Liver (tissue), 9 donors: ENCODE measurements around the gene KRT71. TPM values are rescaled to one million over a fixed set of nuclear protein-coding genes. Genes with fewer than 3 reads are reported as not detected.

ENCODE experiments used
- DNase-seq: peaks from one replicate; pipeline ENCODE4 v3.0.0-alpha.2; 2017; ENCODE audit warnings: low spot score
- H3K27ac ChIP-seq, 2 donors: one replicate each; pipeline ENCODE4 v1.7.0; 2013; ENCODE audit warnings: inconsistent platforms in 2 of 2, low read length in 2 of 2, control low read depth in 1 of 2, low read depth in 1 of 2, mild to moderate bottlenecking in 1 of 2
- H3K27me3 ChIP-seq, 4 donors: one replicate each; pipeline versions ENCODE4 v1.6.1 to v1.7.0; 2013; ENCODE audit warnings: low read length in 3 of 4, inconsistent platforms in 1 of 4, mild to moderate bottlenecking in 1 of 4, moderate library complexity in 1 of 4; ENCODE audit not compliant: control insufficient read depth in 4 of 4, insufficient read depth in 4 of 4
- H3K36me3 ChIP-seq, 4 donors: one replicate each; pipeline versions ENCODE4 v1.6.1 to v1.7.0; 2013; ENCODE audit warnings: low read length in 3 of 4, mild to moderate bottlenecking in 3 of 4, low read depth in 1 of 4, moderate library complexity in 1 of 4; ENCODE audit not compliant: control insufficient read depth in 4 of 4, insufficient read depth in 3 of 4
- H3K4me1 ChIP-seq, 4 donors: one replicate each; pipeline versions ENCODE4 v1.6.1 to v1.7.0; 2013; ENCODE audit warnings: low read length in 3 of 4, mild to moderate bottlenecking in 3 of 4, moderate library complexity in 1 of 4; ENCODE audit not compliant: control insufficient read depth in 4 of 4, insufficient read depth in 4 of 4
- H3K4me3 ChIP-seq, 3 donors: one replicate each; pipeline versions ENCODE4 v1.6.1 to v1.7.0; 2013; ENCODE audit warnings: low read length in 3 of 3, control low read depth in 1 of 3, low read depth in 1 of 3, mild to moderate bottlenecking in 1 of 3
- H3K9ac ChIP-seq, 2 donors: one replicate each; pipeline ENCODE4 v1.7.0; 2013; ENCODE audit warnings: low read length in 2 of 2, mild to moderate bottlenecking in 2 of 2, moderate library complexity in 2 of 2, control low read depth in 1 of 2, low read depth in 1 of 2
- H3K9me3 ChIP-seq, 4 donors: one replicate each; pipeline versions ENCODE4 v1.6.1 to v1.7.0; 2013; ENCODE audit warnings: low read length in 3 of 4; ENCODE audit not compliant: control insufficient read depth in 4 of 4
- FOXA1 ChIP-seq: IDR thresholded peaks from 2 replicates; pipeline ENCODE4 v1.6.1; 2016; ENCODE audit warnings: antibody characterized with exemption
- FOXA2 ChIP-seq: IDR thresholded peaks from 2 replicates; pipeline ENCODE4 v1.6.1; 2016; ENCODE audit warnings: antibody characterized with exemption
- GABPA ChIP-seq, 2 donors: IDR thresholded peaks in 1 of 2; conservative IDR thresholded peaks in 1 of 2; 2 replicates each; pipeline ENCODE4 v1.6.1; 2016; ENCODE audit warnings: antibody characterized with exemption in 2 of 2, mild to moderate bottlenecking in 1 of 2, moderate library complexity in 1 of 2
- HNF4A ChIP-seq, 2 donors: conservative IDR thresholded peaks; 2 replicates each; pipeline ENCODE4 v1.6.1; 2016; ENCODE audit warnings: antibody characterized with exemption in 2 of 2, mild to moderate bottlenecking in 2 of 2
- HNF4G ChIP-seq: IDR thresholded peaks from 2 replicates; pipeline ENCODE4 v1.6.1; 2016; ENCODE audit warnings: antibody characterized with exemption
- JUND ChIP-seq, 2 donors: IDR thresholded peaks; 2 replicates each; pipeline ENCODE4 v1.6.1; 2016; ENCODE audit warnings: antibody characterized with exemption in 2 of 2
- NR2F2 ChIP-seq: IDR thresholded peaks from 2 replicates; pipeline ENCODE4 v1.6.1; 2016; ENCODE audit warnings: antibody characterized with exemption
- RAD21 ChIP-seq, 2 donors: IDR thresholded peaks; 2 replicates each; pipeline ENCODE4 v1.6.1; 2016; ENCODE audit warnings: antibody characterized with exemption in 2 of 2, mild to moderate bottlenecking in 2 of 2
- RXRA ChIP-seq, 2 donors: IDR thresholded peaks; 2 replicates each; pipeline ENCODE4 v1.6.1; 2017 to 2018; ENCODE audit warnings: antibody characterized with exemption in 2 of 2, mild to moderate bottlenecking in 1 of 2
- SP1 ChIP-seq: IDR thresholded peaks from 2 replicates; pipeline ENCODE4 v1.6.1; 2018; ENCODE audit warnings: antibody characterized with exemption, mild to moderate bottlenecking
- TAF1 ChIP-seq: conservative IDR thresholded peaks from 2 replicates; pipeline ENCODE4 v1.6.1; 2016; ENCODE audit warnings: antibody characterized with exemption, mild to moderate bottlenecking
- YY1 ChIP-seq: IDR thresholded peaks from 2 replicates; pipeline ENCODE4 v1.6.1; 2016; ENCODE audit warnings: antibody characterized with exemption, mild to moderate bottlenecking
- WGBS: extraction: QIAGEN DNeasy Blood & Tissue Kit; methylation state at CpG from one replicate; pipeline ENCODE4 v1.1.7; 2013; 5-methylcytosine and 5-hydroxymethylcytosine counted together
- polyA plus RNA-seq, 2 donors: library from polyadenylated mRNA; stranded (reverse) in 1 of 2; unstranded in 1 of 2; fragments of 200-250 nt in 1 of 2; fragments of >200 nt in 1 of 2; fragmentation: Nextera tagmentation in 1 of 2; extraction: Ambion mirVana in 1 of 2; gene quantifications; one replicate each; pipeline versions ENCODE4 v1.2.1 to v1.2.3, GENCODE V29; 2013 to 2015
- total RNA-seq, 2 donors: library from RNA; depleted of rRNA; stranded (reverse); fragments of >200 nt; gene quantifications; one replicate each; pipeline ENCODE4 v1.2.3, GENCODE V29; 2014
- TF ChIP-seq, protein P1 (sequence below): IDR thresholded peaks from 2 replicates; pipeline ENCODE4 v1.6.1; 2016; ENCODE audit warnings: antibody characterized with exemption
- TF ChIP-seq, protein P2 (sequence below): IDR thresholded peaks from 2 replicates; pipeline ENCODE4 v1.6.1; 2016; ENCODE audit warnings: antibody characterized with exemption
- TF ChIP-seq, protein P3 (sequence below): IDR thresholded peaks from 2 replicates; pipeline ENCODE4 v1.6.1; 2016; ENCODE audit warnings: antibody characterized with exemption
- TF ChIP-seq, protein P4 (sequence below): fragments of 150-350 bp; IDR thresholded peaks from 2 replicates; pipeline ENCODE4 v1.5.1; 2017; ENCODE audit warnings: improper control_type of control experiment, low read depth, low read length; ENCODE audit not compliant: missing input control
- donor health status: healthy.
- donor health status: healthy.
- donor health status: healthy.
- donor health status: healthy.
- donor health status: healthy.

Gene KRT71
- total and polyA plus RNA-seq, 4 donors = not detected

- no peak within 1 kb of the TSS for H3K4me3 ChIP-seq
- H3K9me3 ChIP-seq = no peaks in the 10 kb centered on the region
- no peak within 1 kb of the TSS for H3K27ac ChIP-seq
- no peaks in the 10 kb centered on the region for H3K36me3 ChIP-seq
- 26% methylated on average over 48 of the region's 48 CpGs for WGBS
- DNase-seq = peak; percentile 30
- peaks cover 0 to 7% (median 3%) of the 10 kb centered on the region in 4 donors for H3K27me3 ChIP-seq
- H3K4me1 ChIP-seq = no peaks in the 10 kb centered on the region
- TF ChIP-seq GABPA (IDR thresholded peaks at IDR 0.05 in 1 of 2, conservative IDR thresholded peaks at IDR 0.05 in 1 of 2) = no peak
- TF ChIP-seq FOXA2 = no peak
- TF ChIP-seq RXRA (IDR thresholded peaks at IDR 0.05) = no peak
- TF ChIP-seq, protein P1, sequence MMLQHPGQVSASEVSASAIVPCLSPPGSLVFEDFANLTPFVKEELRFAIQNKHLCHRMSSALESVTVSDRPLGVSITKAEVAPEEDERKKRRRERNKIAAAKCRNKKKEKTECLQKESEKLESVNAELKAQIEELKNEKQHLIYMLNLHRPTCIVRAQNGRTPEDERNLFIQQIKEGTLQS = no peak
- TF ChIP-seq, protein P2, sequence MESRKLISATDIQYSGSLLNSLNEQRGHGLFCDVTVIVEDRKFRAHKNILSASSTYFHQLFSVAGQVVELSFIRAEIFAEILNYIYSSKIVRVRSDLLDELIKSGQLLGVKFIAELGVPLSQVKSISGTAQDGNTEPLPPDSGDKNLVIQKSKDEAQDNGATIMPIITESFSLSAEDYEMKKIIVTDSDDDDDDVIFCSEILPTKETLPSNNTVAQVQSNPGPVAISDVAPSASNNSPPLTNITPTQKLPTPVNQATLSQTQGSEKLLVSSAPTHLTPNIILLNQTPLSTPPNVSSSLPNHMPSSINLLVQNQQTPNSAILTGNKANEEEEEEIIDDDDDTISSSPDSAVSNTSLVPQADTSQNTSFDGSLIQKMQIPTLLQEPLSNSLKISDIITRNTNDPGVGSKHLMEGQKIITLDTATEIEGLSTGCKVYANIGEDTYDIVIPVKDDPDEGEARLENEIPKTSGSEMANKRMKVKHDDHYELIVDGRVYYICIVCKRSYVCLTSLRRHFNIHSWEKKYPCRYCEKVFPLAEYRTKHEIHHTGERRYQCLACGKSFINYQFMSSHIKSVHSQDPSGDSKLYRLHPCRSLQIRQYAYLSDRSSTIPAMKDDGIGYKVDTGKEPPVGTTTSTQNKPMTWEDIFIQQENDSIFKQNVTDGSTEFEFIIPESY = no peak
- no peak for TF ChIP-seq SP1
- TF ChIP-seq, protein P3, sequence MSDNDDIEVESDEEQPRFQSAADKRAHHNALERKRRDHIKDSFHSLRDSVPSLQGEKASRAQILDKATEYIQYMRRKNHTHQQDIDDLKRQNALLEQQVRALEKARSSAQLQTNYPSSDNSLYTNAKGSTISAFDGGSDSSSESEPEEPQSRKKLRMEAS = no peak
- no peak for TF ChIP-seq HNF4G
- TF ChIP-seq, protein P4, sequence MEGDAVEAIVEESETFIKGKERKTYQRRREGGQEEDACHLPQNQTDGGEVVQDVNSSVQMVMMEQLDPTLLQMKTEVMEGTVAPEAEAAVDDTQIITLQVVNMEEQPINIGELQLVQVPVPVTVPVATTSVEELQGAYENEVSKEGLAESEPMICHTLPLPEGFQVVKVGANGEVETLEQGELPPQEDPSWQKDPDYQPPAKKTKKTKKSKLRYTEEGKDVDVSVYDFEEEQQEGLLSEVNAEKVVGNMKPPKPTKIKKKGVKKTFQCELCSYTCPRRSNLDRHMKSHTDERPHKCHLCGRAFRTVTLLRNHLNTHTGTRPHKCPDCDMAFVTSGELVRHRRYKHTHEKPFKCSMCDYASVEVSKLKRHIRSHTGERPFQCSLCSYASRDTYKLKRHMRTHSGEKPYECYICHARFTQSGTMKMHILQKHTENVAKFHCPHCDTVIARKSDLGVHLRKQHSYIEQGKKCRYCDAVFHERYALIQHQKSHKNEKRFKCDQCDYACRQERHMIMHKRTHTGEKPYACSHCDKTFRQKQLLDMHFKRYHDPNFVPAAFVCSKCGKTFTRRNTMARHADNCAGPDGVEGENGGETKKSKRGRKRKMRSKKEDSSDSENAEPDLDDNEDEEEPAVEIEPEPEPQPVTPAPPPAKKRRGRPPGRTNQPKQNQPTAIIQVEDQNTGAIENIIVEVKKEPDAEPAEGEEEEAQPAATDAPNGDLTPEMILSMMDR = no peak
- TF ChIP-seq YY1 = no peak
- TF ChIP-seq TAF1 = no peak
- TF ChIP-seq FOXA1 = no peak
- no peak for TF ChIP-seq JUND (IDR thresholded peaks at IDR 0.05)
- no peak for TF ChIP-seq HNF4A (conservative IDR thresholded peaks at IDR 0.05)
- TF ChIP-seq NR2F2 = no peak
- H3K9ac ChIP-seq = no peak within 1 kb of the TSS
Observed at GRCh38 chr12:52600941-52601481, 48.1 kb upstream of the KRT71 start, which contains the start of gene KRT72. Gene KRT72 (minus strand): TSS chr12:52601463. CDS start chr12:52601452, 11 bp downstream.

DNA sequence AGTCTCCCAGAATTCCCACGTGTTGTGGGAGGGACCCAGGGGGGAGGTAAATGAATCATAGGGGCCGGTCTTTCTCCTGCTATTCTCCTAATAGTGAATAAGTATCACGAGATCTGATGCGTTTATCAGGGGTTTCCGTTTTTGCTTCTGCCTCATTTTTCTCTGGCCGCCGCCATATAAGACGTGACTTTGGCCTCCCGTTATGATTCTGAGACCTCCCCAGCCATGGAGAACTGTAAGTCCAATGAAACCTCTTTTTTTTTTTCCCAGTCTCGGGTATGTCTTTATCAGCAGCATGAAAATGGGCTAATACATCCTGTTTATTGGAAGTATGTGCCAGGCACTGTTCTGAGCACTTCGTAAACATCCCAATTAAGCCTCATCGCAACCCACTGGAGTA, 47.5 kb upstream of the KRT71 start:
- no peak for DNase-seq
- Histone ChIP-seq H3K27me3 (peaks cover 0 to 7% (median 1%) of the 10 kb centered on the region in 4 donors), H3K4me3 (no peak overlapping the region), H3K27ac (no peak overlapping the region), H3K9ac (no peak overlapping the region), H3K4me1 (no peaks in the 10 kb centered on the region), H3K36me3 (no peaks in the 10 kb centered on the region), H3K9me3 (no peaks in the 10 kb centered on the region)
- 83% methylated on average over 12 of the region's 12 CpGs for WGBS
- TF ChIP-seq RAD21 (IDR thresholded peaks at IDR 0.05) = no peak
- no peak for TF ChIP-seq HNF4G
- TF ChIP-seq, protein P1 = no peak
- no peak for TF ChIP-seq HNF4A (conservative IDR thresholded peaks at IDR 0.05)
- no peak for TF ChIP-seq TAF1
- no peak for TF ChIP-seq JUND (IDR thresholded peaks at IDR 0.05)
- no peak for TF ChIP-seq YY1
- TF ChIP-seq GABPA (IDR thresholded peaks at IDR 0.05 in 1 of 2, conservative IDR thresholded peaks at IDR 0.05 in 1 of 2) = no peak
- TF ChIP-seq NR2F2 = no peak
- no peak for TF ChIP-seq FOXA2
- no peak for TF ChIP-seq SP1
- TF ChIP-seq, protein P2 = no peak
